GM18507 (cell line): Measurements from ENCODE around the gene SLC35D3.
A peak's percentile ranks its signal among the peaks of the same experiment; 100 is the strongest.
"Not testable (repeated sequence)": the region's sequence is repeated elsewhere in the genome, so short reads cannot be mapped to it uniquely, and the experiment has no call there.

Source experiments
- DNase-seq: peaks from one replicate; pipeline ENCODE4 v3.0.0; 2011; ENCODE audit warnings: low read depth; ENCODE audit not compliant: insufficient read length; ENCODE audit errors: extremely low spot score
- FAIRE-seq: peaks from 2 replicates; lab custom pipeline; 2011; peaks lifted over from hg19 to GRCh38; lab: Jason Lieb, UNC

Gene SLC35D3

GRCh38 chr6:136921381-136921935, 643 bp upstream of the SLC35D3 start:
- FAIRE-seq (no peak), DNase-seq (no peak)

- FAIRE-seq (no peak), DNase-seq (no peak)
Measured at GRCh38 chr6:136922685-136923006, 545 bp downstream of the SLC35D3 start.

- FAIRE-seq (no peak), DNase-seq (no peak)
Measured at GRCh38 chr6:136923116-136923953, 1.2 kb downstream of the SLC35D3 start.

- DNase-seq (no peak), FAIRE-seq (no peak)
Measured at GRCh38 chr6:136923954-136924673, 2.0 kb downstream of the SLC35D3 start.

- DNase-seq (no peak), FAIRE-seq (no peak)
Measured at GRCh38 chr6:136926383-136926782, 4.3 kb downstream of the SLC35D3 start.

GRCh38 chr6:136927292-136927691, 5.2 kb downstream of the SLC35D3 start:
- DNase-seq (no peak), FAIRE-seq (peak; percentile 12)

- no peak for FAIRE-seq
- DNase-seq = no peak
Measured at GRCh38 chr6:136930528-136930927, 8.4 kb downstream of the SLC35D3 start.

GRCh38 chr6:136932599-136932998, 10.5 kb downstream of the SLC35D3 start:
- no peak for DNase-seq
- FAIRE-seq = no peak

GRCh38 chr6:136945072-136945471, 23.0 kb downstream of the SLC35D3 start:
- FAIRE-seq = no peak

GRCh38 chr6:136945711-136946121, 23.6 kb downstream of the SLC35D3 start:
- DNase-seq (no peak), FAIRE-seq (no peak)

More at GRCh38 chr6:136945072-136945471, 23.0 kb downstream of the SLC35D3 start:
- no peak for DNase-seq

- DNase-seq (no peak), FAIRE-seq (no peak)
Measured at GRCh38 chr6:136947037-136947436, 24.9 kb downstream of the SLC35D3 start.

GRCh38 chr6:136949957-136950356, 27.9 kb downstream of the SLC35D3 start:
- not testable (repeated sequence) for DNase-seq, FAIRE-seq

GRCh38 chr6:136950436-136951126, 28.5 kb downstream of the SLC35D3 start:
- FAIRE-seq (no peak), DNase-seq (no peak)

- FAIRE-seq (no peak), DNase-seq (no peak)
Measured at GRCh38 chr6:136952714-136953260, 30.7 kb downstream of the SLC35D3 start.

- DNase-seq (no peak), FAIRE-seq (no peak)
Measured at GRCh38 chr6:136955123-136955522, 33.0 kb downstream of the SLC35D3 start.

- FAIRE-seq (no peak), DNase-seq (no peak)
Measured at GRCh38 chr6:136956590-136957544, 34.8 kb downstream of the SLC35D3 start.

GRCh38 chr6:136958168-136958567, 36.1 kb downstream of the SLC35D3 start:
- FAIRE-seq (no peak), DNase-seq (no peak)

GRCh38 chr6:136959471-136959891, 37.4 kb downstream of the SLC35D3 start:
- FAIRE-seq (no peak), DNase-seq (no peak)

GRCh38 chr6:136959935-136960334, 37.8 kb downstream of the SLC35D3 start:
- FAIRE-seq, DNase-seq: not testable (repeated sequence)
